GDM1 (cell line): Measurements from ENCODE around the gene GPR142.

Source experiments
- DNase-seq: peaks from one replicate; lab custom pipeline; 2025; lab: John Stamatoyannopoulos, UW

GPR142 gene

DNA sequence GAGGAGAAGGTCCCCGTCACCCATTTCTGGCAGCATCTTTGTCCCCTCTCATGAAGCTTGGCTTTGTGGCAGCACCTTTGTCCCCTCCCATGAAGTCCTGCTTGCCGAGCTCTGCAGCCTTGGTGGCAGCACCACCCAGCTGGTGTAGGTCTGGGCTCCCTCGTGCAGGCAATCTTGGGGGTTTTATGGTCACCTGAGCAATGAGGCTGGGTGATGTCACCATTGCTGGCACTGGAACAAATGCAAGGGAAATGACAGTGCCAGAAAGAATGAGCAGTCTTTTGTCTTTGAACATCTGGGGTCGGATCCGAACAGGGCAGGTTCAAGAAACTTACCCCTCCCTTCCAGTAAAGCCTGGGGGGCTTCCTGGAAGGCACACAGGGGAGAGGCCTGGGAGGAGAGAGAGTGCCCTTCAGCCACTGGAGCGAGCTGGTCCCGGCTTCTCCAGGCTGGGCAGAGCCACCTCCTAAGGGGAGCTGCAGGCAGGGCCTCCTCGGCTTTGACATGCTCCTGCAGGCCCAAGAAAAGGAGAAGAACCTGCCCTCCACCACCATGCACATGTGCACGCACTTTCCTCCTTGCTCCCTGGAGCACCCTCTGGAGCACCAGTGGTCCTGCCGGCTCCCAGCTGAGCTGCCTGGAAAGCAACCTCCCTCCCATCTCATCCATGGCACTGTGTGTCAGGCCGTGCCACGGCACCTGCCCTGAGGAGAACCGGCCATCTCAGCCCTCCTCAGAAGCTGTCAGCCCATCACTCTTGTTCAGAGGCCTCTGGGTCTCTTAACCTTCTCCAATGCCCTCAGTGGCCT lies 21.7 kb upstream of the GPR142 start:
- DNase-seq: no peak

DNA sequence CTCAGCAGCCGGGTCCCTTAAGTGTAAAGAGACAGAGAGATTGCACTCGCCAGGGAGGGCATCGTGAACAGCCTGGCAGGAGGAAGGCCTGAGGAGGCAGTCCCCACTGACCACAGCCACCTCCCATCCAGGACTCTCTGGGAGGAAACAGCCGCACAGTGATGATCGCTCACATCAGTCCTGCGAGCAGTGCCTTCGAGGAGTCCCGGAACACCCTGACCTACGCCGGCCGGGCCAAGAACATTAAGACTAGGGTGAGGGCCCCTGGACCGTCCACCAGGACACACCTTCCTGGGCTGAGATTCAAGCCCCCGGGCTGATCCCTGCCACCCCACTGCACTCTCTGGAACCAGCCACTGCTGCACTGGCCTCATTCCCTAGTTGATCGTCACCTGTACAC lies 19.7 kb upstream of the GPR142 start:
- no peak for DNase-seq

DNA sequence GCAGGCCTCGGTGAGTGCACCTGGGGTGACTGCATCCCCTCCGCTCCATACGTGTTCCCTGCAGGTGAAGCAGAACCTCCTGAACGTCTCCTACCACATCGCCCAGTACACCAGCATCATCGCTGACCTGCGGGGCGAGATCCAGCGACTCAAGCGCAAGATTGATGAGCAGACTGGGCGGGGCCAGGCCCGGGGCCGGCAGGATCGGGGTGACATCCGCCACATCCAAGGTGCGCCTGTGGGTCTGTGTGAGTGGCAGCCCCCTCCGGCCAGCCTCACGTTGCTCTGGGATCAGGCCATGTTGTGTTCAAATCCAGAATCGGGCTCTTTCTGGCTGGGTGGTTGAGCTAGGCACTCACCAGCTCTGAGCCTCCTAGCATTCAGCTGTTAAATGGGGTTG lies 18.2 kb upstream of the GPR142 start:
- DNase-seq: no peak

- DNase-seq: no peak
Measured at GRCh38 chr17:74350486-74350885, 16.8 kb upstream of the GPR142 start.

GRCh38 chr17:74351552-74352210 lies 15.6 kb upstream of the GPR142 start:
- no peak for DNase-seq

- no peak for DNase-seq
Measured at GRCh38 chr17:74353446-74354060, 13.8 kb upstream of the GPR142 start.

DNA sequence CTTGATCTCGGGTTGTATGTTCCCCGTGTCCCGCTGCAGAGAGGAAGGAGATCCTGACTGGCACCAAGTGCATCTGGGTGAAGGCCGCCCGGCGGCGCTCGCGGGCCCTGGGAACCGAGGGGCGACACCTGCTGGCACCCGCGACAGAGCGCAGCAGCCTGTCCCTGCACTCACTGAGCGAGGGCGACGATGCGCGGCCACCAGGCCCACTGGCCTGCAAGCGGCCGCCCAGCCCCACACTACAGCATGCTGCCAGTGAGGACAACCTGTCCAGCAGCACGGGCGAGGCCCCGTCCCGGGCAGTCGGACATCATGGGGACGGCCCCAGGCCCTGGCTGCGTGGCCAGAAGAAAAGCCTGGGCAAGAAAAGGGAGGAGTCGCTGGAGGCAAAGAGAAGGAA lies 13.2 kb upstream of the GPR142 start:
- peak; percentile 13 for DNase-seq

- DNase-seq: no peak
Measured at GRCh38 chr17:74354561-74354960, 12.7 kb upstream of the GPR142 start.

DNA sequence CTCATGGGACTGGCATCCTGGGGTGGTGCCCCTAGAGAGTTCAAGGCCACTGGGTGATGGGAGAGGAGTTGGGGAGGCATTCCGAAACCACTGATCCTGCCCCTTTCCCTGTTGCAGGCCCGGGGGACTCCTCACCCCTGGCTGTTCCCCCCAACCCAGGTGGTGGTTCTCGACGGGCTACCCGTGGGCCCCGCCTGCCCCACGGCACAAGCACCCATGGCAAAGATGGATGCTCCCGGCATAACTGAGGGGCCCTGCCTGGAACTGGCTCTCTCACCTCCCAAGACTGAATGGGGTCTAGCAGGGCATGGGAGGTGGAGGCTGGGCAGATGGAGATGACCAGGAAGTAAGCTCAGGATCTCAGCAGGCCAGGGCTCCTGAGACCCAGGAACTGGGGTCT lies 12.2 kb upstream of the GPR142 start:
- no peak for DNase-seq

DNA sequence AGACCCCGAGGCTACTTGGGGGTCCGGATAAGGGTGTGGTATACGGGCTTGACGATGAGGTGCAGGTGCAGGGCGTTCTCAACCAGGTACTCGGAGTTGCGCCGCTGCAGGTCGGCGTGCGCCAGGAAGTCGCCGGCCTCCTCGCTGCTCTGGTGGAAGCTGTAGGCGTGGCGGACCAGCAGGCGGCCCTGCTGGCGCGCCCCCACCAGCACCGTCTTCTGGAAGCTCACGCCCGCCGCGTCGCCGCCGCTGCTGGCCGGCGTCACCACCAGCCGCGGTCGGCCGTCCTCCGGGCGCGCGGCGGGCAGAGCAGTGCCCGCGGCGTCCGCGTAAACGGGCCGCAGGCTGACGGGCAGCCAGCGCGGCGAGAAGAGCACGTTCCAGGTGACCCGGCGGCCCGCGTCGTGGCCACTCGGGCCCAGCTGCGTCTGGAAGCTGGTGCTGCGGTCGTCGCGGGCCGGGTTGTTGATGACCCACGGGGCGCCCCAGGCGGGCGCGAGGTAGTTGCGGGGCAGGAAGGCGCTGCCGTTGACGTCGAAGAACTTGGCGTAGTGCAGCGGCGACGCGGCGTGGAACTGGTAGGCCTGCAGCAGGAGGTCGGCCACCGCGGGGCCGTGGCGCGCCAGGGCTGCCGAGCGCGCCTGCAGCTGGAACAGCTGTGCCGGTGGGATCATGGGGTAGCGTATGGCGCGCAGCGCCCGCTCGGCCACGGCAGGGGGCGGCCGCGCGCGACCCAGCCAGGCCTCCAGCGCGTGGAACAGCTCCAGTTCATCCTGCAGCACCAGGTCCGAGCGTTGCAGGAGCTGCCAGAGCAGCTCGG lies 10.4 kb upstream of the GPR142 start:
- no peak for DNase-seq

DNA sequence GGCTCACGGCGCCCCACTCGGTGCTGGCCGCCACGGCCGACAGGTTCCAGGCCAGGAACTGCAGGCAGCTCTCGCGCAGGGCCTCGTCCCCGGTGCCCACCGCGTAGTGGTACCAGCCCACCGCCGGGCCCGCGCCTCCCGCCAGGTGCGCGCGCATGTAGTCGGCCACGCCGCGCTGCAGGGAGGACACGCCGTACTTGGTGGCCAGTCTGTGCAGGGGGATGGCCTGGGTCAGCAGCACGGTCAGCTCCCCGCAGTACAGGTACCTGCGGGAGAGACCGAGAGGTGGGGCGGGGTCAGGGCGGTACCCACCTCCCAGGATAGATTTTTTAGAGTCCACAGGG lies 9.9 kb upstream of the GPR142 start:
- no peak for DNase-seq

DNA sequence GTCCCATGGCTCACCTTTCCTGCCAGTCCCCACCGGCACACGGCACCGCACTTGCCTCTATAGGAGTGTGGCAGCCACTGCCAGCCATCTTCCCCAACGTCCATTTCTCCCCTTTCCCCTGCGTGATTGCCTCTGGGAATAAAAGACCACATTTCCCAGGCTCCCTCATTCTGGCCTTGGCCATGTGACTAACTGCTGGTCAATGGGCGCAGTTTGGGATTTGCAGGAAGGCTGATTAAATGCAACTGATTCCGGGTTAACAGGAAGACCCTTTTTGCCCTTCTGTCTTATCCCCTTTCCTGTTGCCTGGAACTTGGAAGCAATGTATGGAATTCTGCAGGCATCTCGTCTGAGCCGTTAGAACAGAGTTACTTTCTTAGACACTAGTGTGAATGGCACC lies 8.6 kb upstream of the GPR142 start:
- no peak for DNase-seq

DNA sequence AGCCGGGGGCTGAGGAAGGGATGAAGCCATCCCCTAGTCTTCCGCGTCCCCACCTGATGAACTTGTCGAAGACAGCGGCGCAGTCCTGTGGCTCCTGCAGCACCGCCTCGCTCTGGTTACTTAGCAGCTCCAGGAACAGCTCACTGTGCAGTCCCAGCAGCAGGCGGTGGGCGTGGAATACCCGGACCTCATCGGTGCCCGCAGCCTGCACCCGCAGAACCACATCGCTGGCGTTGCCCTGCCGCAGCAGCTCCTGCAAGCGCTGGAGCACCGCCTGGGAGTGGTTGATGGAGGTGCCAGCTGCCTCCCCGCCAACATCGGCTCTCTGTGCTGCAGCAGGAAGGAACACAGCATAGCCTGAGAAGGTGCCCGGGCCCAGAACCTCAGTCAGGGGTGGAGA lies 7.4 kb upstream of the GPR142 start:
- DNase-seq: no peak

DNA sequence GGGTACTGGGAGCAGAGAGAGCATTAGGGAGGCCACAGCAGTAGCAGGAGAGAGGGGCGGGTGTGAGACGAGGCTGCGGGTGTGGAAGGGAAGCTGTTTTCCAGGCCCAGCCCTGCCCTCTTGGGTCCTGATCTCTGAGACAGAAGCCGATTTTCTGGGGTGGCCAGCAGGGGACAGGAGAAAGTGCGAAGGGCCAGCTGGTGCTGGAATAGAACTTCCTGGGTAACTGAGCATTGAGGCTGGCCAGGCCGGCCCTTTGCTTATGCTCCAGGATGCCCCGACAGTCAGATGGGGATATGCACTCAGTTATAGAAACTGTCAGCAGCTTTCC lies 6.4 kb upstream of the GPR142 start:
- DNase-seq: no peak

DNA sequence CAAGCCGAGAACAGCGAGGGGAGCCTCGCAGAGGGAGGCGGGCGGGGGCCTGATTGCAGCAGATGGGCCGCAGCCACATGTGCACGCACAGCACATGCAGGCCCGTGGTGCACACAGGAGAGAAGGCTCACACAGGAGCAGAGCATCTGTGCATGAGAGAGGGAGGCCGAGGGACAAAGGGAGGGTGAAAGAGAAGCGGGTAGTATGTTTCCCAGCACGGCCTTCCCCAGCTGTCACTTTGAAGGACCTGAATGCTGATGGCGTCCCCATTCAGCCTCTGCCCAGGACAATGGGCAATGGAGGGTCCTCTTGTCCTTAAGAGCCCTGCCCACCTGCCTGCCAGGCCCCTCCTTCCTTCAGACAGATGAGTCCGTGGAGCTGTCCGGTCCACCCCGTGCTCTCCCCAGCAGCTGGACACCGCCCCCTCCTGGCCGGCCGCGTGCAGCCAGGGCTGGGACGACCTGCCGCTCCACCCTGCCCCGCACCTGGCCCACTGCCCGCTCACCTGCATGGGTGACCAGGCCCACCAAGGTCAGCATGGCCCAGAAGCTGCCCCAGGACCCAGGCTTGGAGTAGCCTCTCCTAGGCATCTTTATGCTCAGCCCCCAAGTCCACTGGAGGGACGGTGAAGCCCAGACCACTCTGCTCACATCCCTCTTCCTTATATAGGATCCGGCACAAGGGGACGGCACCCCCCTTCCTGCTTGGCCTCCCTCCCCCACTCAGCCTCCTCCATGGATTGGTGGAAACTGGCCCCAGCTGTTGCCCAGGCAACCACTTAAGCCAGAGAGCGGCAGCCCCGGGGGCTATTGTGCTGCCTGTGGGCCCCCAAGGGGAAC lies 5.9 kb upstream of the GPR142 start, which contains the start of gene BTBD17:
Gene BTBD17, minus strand, starts transcription at position 639 of the 839 bp plus-strand sequence. Its CDS starts 49 bp downstream, at position 590.
- DNase-seq: no peak

- DNase-seq: no peak
Measured at GRCh38 chr17:74362069-74362405, 5.3 kb upstream of the GPR142 start.

DNA sequence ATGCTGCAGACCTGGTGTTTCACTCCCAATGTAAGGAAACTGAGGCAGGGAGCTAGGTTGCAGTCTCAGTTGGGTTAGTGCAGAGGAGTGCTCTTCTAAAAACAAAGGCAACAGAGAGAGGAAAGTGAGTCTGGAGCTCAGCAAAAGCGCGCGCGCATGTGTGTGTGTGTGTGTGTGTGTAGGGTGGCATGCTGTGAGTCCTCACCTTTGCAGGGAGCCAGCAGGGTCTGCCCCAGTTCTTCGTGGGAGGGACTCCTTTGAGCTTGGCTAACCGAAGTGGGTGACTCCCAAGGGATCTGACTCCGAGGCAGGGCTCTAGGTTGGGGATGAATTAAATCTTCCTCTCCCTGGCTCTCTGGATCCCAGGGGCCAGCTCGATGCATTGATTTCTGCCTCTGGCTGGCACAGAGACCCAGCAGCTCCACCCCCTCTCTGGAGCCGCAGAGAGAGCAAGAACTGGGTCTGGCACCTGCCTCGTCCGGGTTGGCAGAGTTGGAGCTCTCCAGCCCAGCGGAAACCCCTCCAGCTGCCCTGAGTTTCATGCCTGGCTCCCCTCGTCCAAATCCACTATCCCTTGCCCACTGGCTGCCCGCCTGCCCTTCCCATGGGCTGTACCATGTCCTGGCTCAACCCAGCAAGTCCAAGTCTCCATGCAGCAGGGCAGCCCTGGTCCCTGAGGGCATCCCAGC lies 4.4 kb upstream of the GPR142 start:
- no peak for DNase-seq

DNA sequence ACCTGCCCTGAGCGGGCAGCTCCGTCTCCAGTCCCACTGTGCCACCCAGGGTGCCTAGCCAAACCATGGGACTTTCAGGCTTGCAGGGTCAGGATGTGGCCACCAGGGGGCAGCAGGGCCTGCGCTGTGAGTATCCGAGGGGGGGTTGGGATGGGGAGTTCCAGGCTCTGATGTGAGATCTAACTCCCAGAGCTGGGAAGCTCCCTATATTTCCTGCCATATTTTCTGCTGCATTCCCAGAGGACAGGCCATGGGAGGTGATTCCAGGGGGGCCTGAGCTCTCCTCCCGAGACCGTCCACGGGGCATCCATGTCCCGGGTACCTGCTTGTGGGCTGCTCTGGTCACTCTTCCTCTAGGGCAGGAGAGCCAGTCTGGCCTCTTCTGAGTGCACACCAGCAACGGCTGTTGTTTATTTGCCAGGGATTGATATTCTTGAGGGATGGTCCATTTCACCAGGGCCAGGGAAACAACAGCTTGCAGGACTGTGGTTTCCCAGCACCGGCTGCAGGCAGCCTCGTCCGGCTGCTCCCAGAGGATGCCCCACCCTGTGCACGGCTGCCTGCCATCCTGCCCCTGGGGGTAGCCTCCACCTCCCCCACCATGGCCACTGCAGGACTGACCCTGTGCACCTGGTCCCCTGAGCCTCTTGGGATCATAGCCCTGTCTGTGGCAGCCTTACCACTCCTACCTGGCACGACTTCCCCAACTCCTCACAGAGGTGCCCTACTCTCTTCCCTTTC lies 1.2 kb downstream of the GPR142 start:
- peak; percentile 44 for DNase-seq

DNA sequence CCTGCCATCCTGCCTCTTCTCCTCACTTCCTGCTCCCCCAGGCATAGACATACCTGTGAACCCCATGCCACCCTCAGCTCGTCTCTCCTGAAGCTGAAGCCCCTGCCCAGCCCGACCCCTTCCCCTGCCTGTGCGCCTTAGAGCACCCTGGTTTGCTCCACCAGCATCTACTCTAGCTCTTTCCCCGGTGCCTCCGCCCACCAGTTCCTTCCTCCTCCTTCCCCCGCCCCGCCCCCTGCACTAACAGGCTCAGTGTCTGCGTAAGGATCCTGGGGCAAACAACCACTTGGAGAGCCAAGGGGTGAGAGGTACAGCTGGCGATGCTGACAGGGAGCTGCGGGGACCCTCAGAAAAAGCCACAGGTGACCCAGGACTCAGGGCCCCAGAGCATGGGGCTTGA lies 1.9 kb downstream of the GPR142 start:
- peak; percentile 62 for DNase-seq
